ENCODE data around the gene MEI4.

Gene MEI4

GRCh38 chr6:77624515-77624914, 28.3 kb upstream of the MEI4 start:
- Histone ChIP-seq H3F3A (ENCODE audit: low read depth) (no peaks in the 10 kb centered on the region), H3K4me3 (ENCODE audit: low read length, poor library complexity, severe bottlenecking) (no peak overlapping the region), H3K9me2 (replicated peaks; ENCODE audit: low read depth, low read length) (no peaks in the 10 kb centered on the region), H3K4me2 (ENCODE audit: low read depth, low read length, poor library complexity, severe bottlenecking) (no peak overlapping the region), H3K9me3 (ENCODE audit: insufficient read depth, low read depth, low read length) (no peaks in the 10 kb centered on the region), H3K4me1 (ENCODE audit: insufficient read depth, low read length, poor library complexity, severe bottlenecking) (no peaks in the 10 kb centered on the region), H2AFZ (ENCODE audit: low read length) (no peak overlapping the region), H3K79me2 (ENCODE audit: insufficient read depth, low read length) (no peaks in the 10 kb centered on the region), H3K27me3 (ENCODE audit: insufficient read depth, low read length, poor library complexity, severe bottlenecking) (no peaks in the 10 kb centered on the region), H3K9ac (ENCODE audit: low read depth, low read length, poor library complexity, severe bottlenecking) (no peak overlapping the region), H3K36me3 (ENCODE audit: insufficient read depth, low read length) (no peaks in the 10 kb centered on the region), H4K20me1 (ENCODE audit: insufficient read depth, low read length, poor library complexity, severe bottlenecking) (no peaks in the 10 kb centered on the region)
- TF ChIP-seq EZH2phosphoT487 (IDR thresholded peaks at IDR 0.05; ENCODE audit: borderline replicate concordance) (no peak), CTCF (conservative IDR thresholded peaks at IDR 0.05; ENCODE audit: low read length) (no peak)

- H3K79me2 ChIP-seq (ENCODE audit: insufficient read depth, low read length), result no peaks in the 10 kb centered on the region
- H3F3A ChIP-seq (ENCODE audit: low read depth), result no peaks in the 10 kb centered on the region
- H4K20me1 ChIP-seq (ENCODE audit: insufficient read depth, low read length, poor library complexity, severe bottlenecking), result no peaks in the 10 kb centered on the region
- H3K4me3 ChIP-seq (ENCODE audit: low read length, poor library complexity, severe bottlenecking), result no peak overlapping the region
- H2AFZ ChIP-seq (ENCODE audit: low read length), result no peak overlapping the region
- H3K27me3 ChIP-seq (ENCODE audit: insufficient read depth, low read length, poor library complexity, severe bottlenecking), result no peaks in the 10 kb centered on the region
- no peaks in the 10 kb centered on the region for H3K4me1 ChIP-seq (ENCODE audit: insufficient read depth, low read length, poor library complexity, severe bottlenecking)
- H3K9ac ChIP-seq (ENCODE audit: low read depth, low read length, poor library complexity, severe bottlenecking), result no peak overlapping the region
- H3K4me2 ChIP-seq (ENCODE audit: low read depth, low read length, poor library complexity, severe bottlenecking), result no peak overlapping the region
- no peaks in the 10 kb centered on the region for H3K9me2 ChIP-seq (replicated peaks; ENCODE audit: low read depth, low read length)
- no peaks in the 10 kb centered on the region for H3K36me3 ChIP-seq (ENCODE audit: insufficient read depth, low read length)
- H3K9me3 ChIP-seq (ENCODE audit: insufficient read depth, low read depth, low read length), result no peaks in the 10 kb centered on the region
- TF ChIP-seq CTCF (conservative IDR thresholded peaks at IDR 0.05; ENCODE audit: low read length) (no peak), EZH2phosphoT487 (IDR thresholded peaks at IDR 0.05; ENCODE audit: borderline replicate concordance) (no peak)
Observed at GRCh38 chr6:77626426-77626825, 26.4 kb upstream of the MEI4 start.

GRCh38 chr6:77630014-77630413, 22.8 kb upstream of the MEI4 start:
- H3K27me3 ChIP-seq (ENCODE audit: insufficient read depth, low read length, poor library complexity, severe bottlenecking), result no peaks in the 10 kb centered on the region
- H3K4me2 ChIP-seq (ENCODE audit: low read depth, low read length, poor library complexity, severe bottlenecking), result no peak overlapping the region
- H3K9ac ChIP-seq (ENCODE audit: low read depth, low read length, poor library complexity, severe bottlenecking), result no peak overlapping the region
- H2AFZ ChIP-seq (ENCODE audit: low read length), result no peak overlapping the region
- H3K36me3 ChIP-seq (ENCODE audit: insufficient read depth, low read length), result no peaks in the 10 kb centered on the region
- no peaks in the 10 kb centered on the region for H3K79me2 ChIP-seq (ENCODE audit: insufficient read depth, low read length)
- TF ChIP-seq CTCF (conservative IDR thresholded peaks at IDR 0.05; ENCODE audit: low read length), result no peak
- TF ChIP-seq EZH2phosphoT487 (IDR thresholded peaks at IDR 0.05; ENCODE audit: borderline replicate concordance), result no peak
- no peaks in the 10 kb centered on the region for H3K9me3 ChIP-seq (ENCODE audit: insufficient read depth, low read depth, low read length)
- H3K4me3 ChIP-seq (ENCODE audit: low read length, poor library complexity, severe bottlenecking), result no peak overlapping the region
- H3K9me2 ChIP-seq (replicated peaks; ENCODE audit: low read depth, low read length), result no peaks in the 10 kb centered on the region
- H4K20me1 ChIP-seq (ENCODE audit: insufficient read depth, low read length, poor library complexity, severe bottlenecking), result no peaks in the 10 kb centered on the region
- no peaks in the 10 kb centered on the region for H3F3A ChIP-seq (ENCODE audit: low read depth)
- no peaks in the 10 kb centered on the region for H3K4me1 ChIP-seq (ENCODE audit: insufficient read depth, low read length, poor library complexity, severe bottlenecking)
